HepG2 (cell line): ENCODE measurements around the gene ACSL3.

Experiments
- MED1 ChIP-seq: sonication (generic); formaldehyde crosslinking; IDR thresholded peaks from 2 replicates; pipeline ENCODE4 v1.4.0; 2020; ENCODE audit warnings: missing genetic modification reagents
- NFIC ChIP-seq: IDR thresholded peaks from 2 replicates; pipeline ENCODE4 v1.6.1; 2012; ENCODE audit warnings: mild to moderate bottlenecking, low read length, inconsistent platforms
- POLR2A ChIP-seq, 2 experiments: IDR thresholded peaks; 2 replicates each; pipeline ENCODE4 v1.6.1; 2011; ENCODE audit warnings: low read depth in 2 of 2, low read length in 2 of 2, mild to moderate bottlenecking in 1 of 2, moderate library complexity in 1 of 2; ENCODE audit not compliant: insufficient read depth in 1 of 2
- TF ChIP-seq, protein P1 (sequence below): sonication (generic); formaldehyde crosslinking; IDR thresholded peaks from 2 replicates; pipeline ENCODE4 v1.4.0; 2020; ENCODE audit warnings: missing genetic modification reagents
- TF ChIP-seq, protein P2 (sequence below): sonication (generic); formaldehyde crosslinking; IDR thresholded peaks from 2 replicates; pipeline ENCODE4 v1.8.0; 2022; ENCODE audit warnings: low read depth, missing genetic modification reagents

DNA sequence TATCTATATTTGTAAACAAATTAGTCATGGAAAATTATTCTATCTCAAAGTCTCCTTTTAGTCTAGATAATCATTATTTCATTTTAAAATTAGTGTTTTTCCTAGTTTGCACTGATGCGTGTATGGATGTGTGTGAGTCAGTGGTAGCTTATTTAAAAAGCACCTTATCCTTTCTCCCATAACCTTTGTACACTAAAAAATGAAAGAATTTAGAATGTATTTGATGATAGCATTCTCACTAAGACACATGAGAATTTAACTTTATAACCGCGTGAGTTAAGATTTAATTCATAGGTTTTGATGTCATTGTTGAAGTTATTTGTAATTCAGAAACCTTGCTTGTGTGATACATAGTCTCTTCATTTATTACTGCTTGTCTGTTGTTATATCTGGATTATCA lies 81.7 kb downstream of the ACSL3 start:
- TF ChIP-seq, protein P1, sequence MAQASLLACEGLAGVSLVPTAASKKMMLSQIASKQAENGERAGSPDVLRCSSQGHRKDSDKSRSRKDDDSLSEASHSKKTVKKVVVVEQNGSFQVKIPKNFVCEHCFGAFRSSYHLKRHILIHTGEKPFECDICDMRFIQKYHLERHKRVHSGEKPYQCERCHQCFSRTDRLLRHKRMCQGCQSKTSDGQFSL (CRISPR knock-in tag) = no peak
- 0 out of 4 replicates have a peak, but pooled peaks of 1 of the 2 experiments have one; percentile 5 for TF ChIP-seq POLR2A (IDR thresholded peaks at IDR 0.05; ENCODE audit: insufficient read depth in 1 of 2, low read depth in 2 of 2, low read length in 2 of 2)
- TF ChIP-seq NFIC = no peak
- TF ChIP-seq MED1 = no peak
- TF ChIP-seq, protein P2, sequence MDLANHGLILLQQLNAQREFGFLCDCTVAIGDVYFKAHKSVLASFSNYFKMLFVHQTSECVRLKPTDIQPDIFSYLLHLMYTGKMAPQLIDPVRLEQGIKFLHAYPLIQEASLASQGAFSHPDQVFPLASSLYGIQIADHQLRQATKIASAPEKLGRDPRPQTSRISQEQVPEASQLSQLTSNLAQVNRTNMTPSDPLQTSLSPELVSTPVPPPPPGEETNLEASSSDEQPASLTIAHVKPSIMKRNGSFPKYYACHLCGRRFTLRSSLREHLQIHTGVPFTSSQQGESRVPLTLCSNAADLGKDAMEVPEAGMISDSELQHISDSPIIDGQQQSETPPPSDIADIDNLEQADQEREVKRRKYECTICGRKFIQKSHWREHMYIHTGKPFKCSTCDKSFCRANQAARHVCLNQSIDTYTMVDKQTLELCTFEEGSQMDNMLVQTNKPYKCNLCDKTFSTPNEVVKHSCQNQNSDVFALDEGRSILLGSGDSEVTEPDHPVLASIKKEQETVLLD (CRISPR knock-in tag) = no peak
